Naive thymus-derived CD4-positive, alpha-beta T cell (primary cell): Measurements from ENCODE around the gene HEATR3. TPM values are rescaled to one million over a fixed set of nuclear protein-coding genes. Genes with fewer than 3 reads are reported as not detected.
"Not testable (repeated sequence)": the region's sequence is repeated elsewhere in the genome, so short reads cannot be mapped to it uniquely, and the experiment has no call there.

Source experiments
- ATAC-seq: fragments of 150-1000 bp; cut with Tn5 transposase; 2 replicates; pipeline ENCODE4 v1.10.0; 2021; ENCODE audit warnings: mild to moderate bottlenecking, moderate library complexity
- CTCF ChIA-PET: fragments of 350-600 bp; sonication (Branson Sonifier 250); formaldehyde crosslinking; loops from one replicate; lab custom pipeline; 2021; ENCODE audit warnings: antibody characterized with exemption; lab: Charles Lee
- POLR2A ChIA-PET: fragments of 350-600 bp; sonication (Branson Sonifier 250); formaldehyde crosslinking; loops from one replicate; lab custom pipeline; 2021; ENCODE audit warnings: antibody characterized with exemption, inconsistent platforms; lab: Charles Lee
- DNase-seq, 9 donors: peaks; one replicate each; pipeline versions ENCODE4 v3.0.0 to v3.0.0-alpha.2; 2020 to 2022; ENCODE audit warnings: mixed read lengths in 1 of 9
- H3K27ac ChIP-seq: one replicate; pipeline ENCODE4 v1.7.0; 2013; ENCODE audit warnings: mild to moderate bottlenecking, low read depth, low read length, moderate library complexity
- H3K27me3 ChIP-seq, 2 donors: one replicate each; pipeline ENCODE4 v1.7.0; 2013; ENCODE audit warnings: low read length in 2 of 2, mild to moderate bottlenecking in 2 of 2, moderate library complexity in 2 of 2; ENCODE audit not compliant: control insufficient read depth in 2 of 2, insufficient read depth in 2 of 2
- H3K36me3 ChIP-seq, 3 experiments: 1 replicate in 2 of 3; 2 replicates in 1 of 3; pipeline ENCODE4 v1.7.0; 2013; ENCODE audit warnings: low read length in 3 of 3, mild to moderate bottlenecking in 3 of 3, moderate library complexity in 1 of 3; ENCODE audit not compliant: insufficient read depth in 3 of 3, control insufficient read depth in 2 of 3
- H3K4me1 ChIP-seq, 2 donors: one replicate each; pipeline ENCODE4 v1.7.0; 2013; ENCODE audit warnings: low read length in 2 of 2, mild to moderate bottlenecking in 2 of 2, moderate library complexity in 1 of 2; ENCODE audit not compliant: control insufficient read depth in 2 of 2, insufficient read depth in 2 of 2
- H3K4me3 ChIP-seq: 2 replicates; pipeline ENCODE4 v1.7.0; 2013; ENCODE audit warnings: mild to moderate bottlenecking, low read length
- H3K9me3 ChIP-seq, 3 experiments: 1 replicate in 2 of 3; 2 replicates in 1 of 3; pipeline ENCODE4 v1.7.0; 2013; ENCODE audit warnings: low read length in 3 of 3; ENCODE audit not compliant: control insufficient read depth in 2 of 3
- H3K27ac Mint-ChIP-seq, 9 donors: one replicate each; pipeline ENCODE4 v1.8.0; 2020 to 2022; ENCODE audit warnings: mixed read lengths in 9 of 9, mild to moderate bottlenecking in 8 of 9, moderate library complexity in 5 of 9, inconsistent platforms in 2 of 9
- H3K27me3 Mint-ChIP-seq, 5 donors: one replicate each; pipeline ENCODE4 v1.8.0; 2021 to 2022; ENCODE audit warnings: mixed read lengths in 5 of 5, mild to moderate bottlenecking in 1 of 5
- H3K36me3 Mint-ChIP-seq, 5 donors: one replicate each; pipeline ENCODE4 v1.8.0; 2020 to 2022; ENCODE audit warnings: mixed read lengths in 5 of 5, mild to moderate bottlenecking in 3 of 5, inconsistent platforms in 1 of 5
- H3K4me1 Mint-ChIP-seq, 7 donors: one replicate each; pipeline ENCODE4 v1.8.0; 2020 to 2022; ENCODE audit warnings: mixed read lengths in 7 of 7, mild to moderate bottlenecking in 3 of 7, inconsistent platforms in 1 of 7
- H3K4me3 Mint-ChIP-seq, 10 donors: one replicate each; pipeline ENCODE4 v1.8.0; 2020 to 2022; ENCODE audit warnings: mild to moderate bottlenecking in 10 of 10, mixed read lengths in 10 of 10, moderate library complexity in 6 of 10, inconsistent platforms in 2 of 10
- H3K9me3 Mint-ChIP-seq, 11 donors: one replicate each; pipeline ENCODE4 v1.8.0; 2020 to 2022; ENCODE audit warnings: mixed read lengths in 11 of 11, mild to moderate bottlenecking in 4 of 11, inconsistent platforms in 1 of 11, moderate library complexity in 1 of 11
- intact Hi-C, 2 donors: fragments of 100-400 bp; cut with micrococcal nuclease; formaldehyde crosslinking; loops; one replicate each; pipeline ENCODE4 v1.15.1; 2023
- polyA plus RNA-seq, 2 donors: library from polyadenylated mRNA; unstranded; fragments of 300-500 nt; fragmentation: Illumina TruSeq; gene quantifications; one replicate each; pipeline ENCODE4 v1.2.3, GENCODE V29; 2021
- total RNA-seq, 6 experiments: library from RNA in 5 of 6; stranded (reverse) in 5 of 6; gene quantifications; 1 replicate in 5 of 6; 2 replicates in 1 of 6; pipeline ENCODE4 v1.2.3 and lab custom pipeline; 2021 to 2026

Gene HEATR3
- total and polyA plus RNA-seq, 7 experiments from 2014 or later: 5.7 to 27.5 (median 21.1) TPM

GRCh38 chr16:50126183-50126582 is 60.4 kb downstream of the HEATR3 start:
- no peaks in the 10 kb centered on the region for H3K36me3 ChIP-seq
- ATAC-seq (no peak), DNase-seq (no peak)
- H3K4me3 ChIP-seq: no peak overlapping the region
- H3K27me3 Mint-ChIP-seq: no peaks in the 10 kb centered on the region
- no peak overlapping the region for H3K4me3 Mint-ChIP-seq
- H3K27me3 ChIP-seq: no peaks in the 10 kb centered on the region
- H3K27ac Mint-ChIP-seq: peak overlapping the region in 1 of 9 donors; percentile 10
- peaks cover 7 to 29% (median 16%) of the 10 kb centered on the region in 7 donors for H3K4me1 Mint-ChIP-seq
- intact Hi-C loops: no loop called here
- H3K36me3 Mint-ChIP-seq: peaks cover 0 to 3% (median 0%) of the 10 kb centered on the region in 5 donors
- POLR2A ChIA-PET: no interaction called here
- H3K27ac ChIP-seq: no peak overlapping the region
- H3K9me3 Mint-ChIP-seq: peaks cover 0 to 5% (median 0%) of the 10 kb centered on the region in 11 donors
- CTCF ChIA-PET: no interaction called here
- peaks cover 0 to 12% of the 10 kb centered on the region in 2 donors for H3K4me1 ChIP-seq
- no peaks in the 10 kb centered on the region for H3K9me3 ChIP-seq

GRCh38 chr16:50132571-50132970 is 66.8 kb downstream of the HEATR3 start:
- intact Hi-C loops, H3K9me3 ChIP-seq, H3K27ac ChIP-seq, H3K36me3 ChIP-seq, H3K4me1 Mint-ChIP-seq, ATAC-seq, H3K27ac Mint-ChIP-seq, H3K9me3 Mint-ChIP-seq, H3K27me3 Mint-ChIP-seq, DNase-seq, H3K4me3 ChIP-seq, H3K27me3 ChIP-seq, H3K36me3 Mint-ChIP-seq, H3K4me3 Mint-ChIP-seq, H3K4me1 ChIP-seq: not testable (repeated sequence)
- ChIA-PET POLR2A (interaction anchor here (0.7 kb wide), 2 partner anchors 487 to 570 kb away, joined by 3 to 6 read pairs; no protein-coding TSS in a partner anchor), CTCF (interaction anchor here (0.6 kb wide), 1 partner anchor 510 kb away, joined by 3 read pairs; no protein-coding TSS in a partner anchor)

DNA sequence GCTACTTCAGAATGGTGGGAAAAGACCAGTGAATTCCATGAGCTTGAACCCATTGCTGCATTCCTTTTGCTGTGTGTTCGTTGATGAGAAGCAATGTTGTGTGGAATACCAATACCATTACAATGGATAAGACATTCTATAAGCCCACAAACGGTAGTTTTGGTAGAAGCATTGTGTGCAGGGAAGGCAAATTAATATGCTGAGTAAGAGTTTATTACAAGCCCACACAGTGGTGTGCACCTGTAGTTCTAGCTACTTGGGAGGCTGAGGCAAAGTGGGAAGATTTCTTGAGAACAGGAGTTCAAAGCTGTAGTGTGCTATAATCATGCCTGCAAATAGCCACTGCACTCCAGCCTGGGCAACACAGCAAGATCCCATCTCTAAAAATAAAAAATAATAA is 67.4 kb downstream of the HEATR3 start:
- intact Hi-C loops: no loop called here
- no peaks in the 10 kb centered on the region for H3K27me3 ChIP-seq
- H3K9me3 Mint-ChIP-seq: no peaks in the 10 kb centered on the region

GRCh38 chr16:50136399-50136798 is 70.6 kb downstream of the HEATR3 start:
- no peaks in the 10 kb centered on the region for H3K36me3 ChIP-seq
- H3K9me3 ChIP-seq: no peaks in the 10 kb centered on the region
- no peaks in the 10 kb centered on the region for H3K27me3 ChIP-seq
- H3K27me3 Mint-ChIP-seq: peaks cover 0 to 2% (median 0%) of the 10 kb centered on the region in 5 donors
- H3K4me3 ChIP-seq: no peak overlapping the region
- ATAC-seq (no peak), DNase-seq (no peak)
- H3K27ac Mint-ChIP-seq: no peak overlapping the region
- no peaks in the 10 kb centered on the region for H3K9me3 Mint-ChIP-seq
- intact Hi-C loops: loop anchor here in 1 of 2 donors (1.0 kb wide), 1 partner anchor 74 kb away; no protein-coding TSS in a partner anchor
- ChIA-PET POLR2A (no interaction called here), CTCF (interaction anchor here (0.9 to 1.2 kb wide), 3 partner anchors 9 to 74 kb away, joined by 3 read pairs; no protein-coding TSS in a partner anchor)
- H3K27ac ChIP-seq: no peak overlapping the region
- no peak overlapping the region for H3K4me3 Mint-ChIP-seq
- H3K36me3 Mint-ChIP-seq: no peaks in the 10 kb centered on the region
- no peaks in the 10 kb centered on the region for H3K4me1 ChIP-seq
- H3K4me1 Mint-ChIP-seq: peaks cover 0 to 1% (median 0%) of the 10 kb centered on the region in 7 donors

More for the DNA sequence above, 67.4 kb downstream of the HEATR3 start:
- no peaks in the 10 kb centered on the region for H3K36me3 ChIP-seq
- DNase-seq (no peak), ATAC-seq (no peak)
- Mint-ChIP-seq H3K36me3 (no peaks in the 10 kb centered on the region), H3K27ac (no peak overlapping the region), H3K27me3 (peaks cover 0 to 2% (median 0%) of the 10 kb centered on the region in 5 donors), H3K4me3 (no peak overlapping the region), H3K4me1 (peaks cover 0 to 1% (median 0%) of the 10 kb centered on the region in 7 donors)
- no peaks in the 10 kb centered on the region for H3K9me3 ChIP-seq
- H3K4me1 ChIP-seq: no peaks in the 10 kb centered on the region
- H3K4me3 ChIP-seq: no peak overlapping the region
- POLR2A ChIA-PET: no interaction called here
- H3K27ac ChIP-seq: no peak overlapping the region
- CTCF ChIA-PET: no interaction called here

- Mint-ChIP-seq H3K36me3 (no peaks in the 10 kb centered on the region), H3K4me3 (no peak overlapping the region), H3K27ac (peak overlapping the region in 1 of 9 donors; percentile 11), H3K9me3 (no peaks in the 10 kb centered on the region), H3K4me1 (peaks cover 0 to 1% (median 0%) of the 10 kb centered on the region in 7 donors), H3K27me3 (peaks cover 0 to 2% (median 0%) of the 10 kb centered on the region in 5 donors)
- no peak for DNase-seq
- ChIA-PET CTCF (interaction anchor here (1.2 kb wide), 1 partner anchor 8 kb away, joined by 3 read pairs; no protein-coding TSS in a partner anchor), POLR2A (no interaction called here)
- ATAC-seq: no peak
- H3K27ac ChIP-seq: no peak overlapping the region
- intact Hi-C loops: no loop called here
- no peak overlapping the region for H3K4me3 ChIP-seq
- no peaks in the 10 kb centered on the region for H3K27me3 ChIP-seq
- no peaks in the 10 kb centered on the region for H3K36me3 ChIP-seq
- H3K4me1 ChIP-seq: no peaks in the 10 kb centered on the region
- no peaks in the 10 kb centered on the region for H3K9me3 ChIP-seq
These were observed 71.5 kb downstream of the HEATR3 start for GRCh38 chr16:50137268-50137667.

- Mint-ChIP-seq H3K27ac (no peak overlapping the region), H3K9me3 (no peaks in the 10 kb centered on the region), H3K4me3 (no peak overlapping the region), H3K4me1 (no peaks in the 10 kb centered on the region), H3K36me3 (no peaks in the 10 kb centered on the region), H3K27me3 (peaks cover 0 to 2% (median 0%) of the 10 kb centered on the region in 5 donors)
- intact Hi-C loops: no loop called here
- CTCF ChIA-PET: no interaction called here
- Histone ChIP-seq H3K36me3 (no peaks in the 10 kb centered on the region), H3K9me3 (no peaks in the 10 kb centered on the region), H3K27ac (no peak overlapping the region), H3K4me1 (no peaks in the 10 kb centered on the region), H3K4me3 (no peak overlapping the region), H3K27me3 (no peaks in the 10 kb centered on the region)
- DNase-seq (no peak), ATAC-seq (no peak)
- POLR2A ChIA-PET: no interaction called here
These were observed 73.8 kb downstream of the HEATR3 start for GRCh38 chr16:50139580-50139979.

DNA sequence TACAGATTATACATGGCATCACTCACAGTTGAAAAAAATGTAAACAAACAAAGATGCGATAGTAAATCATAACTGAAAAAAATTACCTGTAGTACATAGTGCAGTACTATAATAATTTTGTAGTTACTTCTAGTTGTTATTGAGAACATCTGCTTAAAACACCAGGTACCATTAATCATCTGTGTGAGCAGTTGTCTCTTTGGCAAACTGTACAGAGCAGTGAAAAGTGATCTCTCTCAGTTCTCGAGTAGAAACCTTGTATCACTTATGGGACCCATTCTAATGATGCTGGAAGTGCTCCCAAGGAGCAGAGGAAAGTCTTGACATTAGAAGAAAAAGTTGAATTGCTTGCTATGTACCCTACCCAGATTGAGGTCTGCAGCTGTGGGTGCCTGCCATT is 78.4 kb downstream of the HEATR3 start:
- DNase-seq (no peak), ATAC-seq (no peak)
- Mint-ChIP-seq H3K36me3 (no peaks in the 10 kb centered on the region), H3K27me3 (no peaks in the 10 kb centered on the region), H3K9me3 (no peaks in the 10 kb centered on the region), H3K4me3 (no peak overlapping the region), H3K4me1 (no peaks in the 10 kb centered on the region), H3K27ac (no peak overlapping the region)
- Histone ChIP-seq H3K27ac (no peak overlapping the region), H3K4me1 (no peaks in the 10 kb centered on the region), H3K9me3 (no peaks in the 10 kb centered on the region), H3K27me3 (no peaks in the 10 kb centered on the region), H3K36me3 (no peaks in the 10 kb centered on the region), H3K4me3 (no peak overlapping the region)
- ChIA-PET CTCF (no interaction called here), POLR2A (interaction anchor here (0.6 kb wide), 1 partner anchor 31 kb away, joined by 4 read pairs; no protein-coding TSS in a partner anchor)
- intact Hi-C loops: no loop called here
